Upper lobe of left lung (tissue), 6 donors: ENCODE results near the gene PELI2. TPM values are rescaled to one million over a fixed set of nuclear protein-coding genes. Genes with fewer than 3 reads are reported as not detected.

ENCODE experiments used
- ATAC-seq, 2 donors: fragments of 200-7000 bp; cut with Tn5 transposase; one replicate each; pipeline ENCODE4 v1.9.1; 2022; ENCODE audit warnings: mild to moderate bottlenecking in 2 of 2, moderate library complexity in 2 of 2; ENCODE audit not compliant: low FRiP score in 2 of 2
- DNase-seq, 2 donors: peaks; one replicate each; pipeline ENCODE4 v3.0.0-alpha.2; 2019 to 2020
- H3K27ac ChIP-seq, 4 donors: fragments of 200-600 bp; sonication (generic); one replicate each; pipeline ENCODE4 v1.5.1; 2016 to 2019
- H3K27me3 ChIP-seq, 4 donors: fragments of 200-600 bp; sonication (generic); one replicate each; pipeline ENCODE4 v1.5.1; 2017 to 2019
- H3K36me3 ChIP-seq, 4 donors: fragments of 200-600 bp; sonication (generic); one replicate each; pipeline ENCODE4 v1.5.1; 2016 to 2019
- H3K4me1 ChIP-seq, 4 donors: fragments of 200-600 bp; sonication (generic); one replicate each; pipeline ENCODE4 v1.5.1; 2018 to 2019
- H3K4me3 ChIP-seq, 4 donors: fragments of 200-600 bp; sonication (generic); one replicate each; pipeline ENCODE4 v1.5.1; 2017 to 2019; ENCODE audit warnings: mild to moderate bottlenecking in 2 of 4, moderate library complexity in 1 of 4
- H3K9me3 ChIP-seq, 4 donors: fragments of 200-600 bp; sonication (generic); one replicate each; pipeline ENCODE4 v1.5.1; 2018 to 2019
- CTCF ChIP-seq, 6 experiments: fragments of 450-650 bp in 4 of 6; fragments of 200-600 bp in 2 of 6; sonication (generic) in 2 of 6; IDR thresholded peaks; one replicate each; pipeline ENCODE4 v1.5.1; 2016 to 2019; ENCODE audit warnings: antibody characterized with exemption in 6 of 6
- EP300 ChIP-seq, 4 donors: sonication (generic); formaldehyde crosslinking; IDR thresholded peaks; one replicate each; pipeline ENCODE4 v1.5.1; 2017; ENCODE audit warnings: antibody characterized with exemption in 4 of 4, control low read depth in 2 of 4
- POLR2A ChIP-seq, 4 donors: fragments of 450-650 bp; IDR thresholded peaks; one replicate each; pipeline ENCODE4 v1.5.1; 2016 to 2017; ENCODE audit warnings: antibody characterized with exemption in 4 of 4, mild to moderate bottlenecking in 2 of 4
- POLR2AphosphoS5 ChIP-seq, 2 donors: sonication (generic); formaldehyde crosslinking; IDR thresholded peaks; one replicate each; pipeline ENCODE4 v1.5.1; 2017; ENCODE audit warnings: antibody characterized with exemption in 2 of 2
- WGBS, 2 donors: methylation state at CpG; one replicate each; pipeline ENCODE4 v1.1.5; 2017 to 2018; 5-methylcytosine and 5-hydroxymethylcytosine counted together
- total RNA-seq, 6 donors: library from RNA; depleted of rRNA in 4 of 6; stranded (reverse); fragments of >200 nt in 4 of 6; gene quantifications; one replicate each; pipeline versions ENCODE4 v1.1.0 to v1.2.1, GENCODE V29; 2016 to 2021
- donor health status: DM: no; HTN: no; CAD: no; lungs with moderate emphysema.
- donor health status: DM: no; HTN: yes; CAD: no; lungs with severe emphysema.

The PELI2 gene
- total RNA-seq, 6 donors from 2014 or later: 9.0 to 21.6 (median 17.9) TPM

GRCh38 chr14:56172074-56172473 lies 53.9 kb downstream of the PELI2 start:
- Histone ChIP-seq H3K4me3 (no peak overlapping the region), H3K9me3 (no peaks in the 10 kb centered on the region), H3K4me1 (peaks cover 4 to 20% (median 8%) of the 10 kb centered on the region in 4 donors), H3K36me3 (no peaks in the 10 kb centered on the region), H3K27me3 (no peaks in the 10 kb centered on the region), H3K27ac (no peak overlapping the region)
- no peak for TF ChIP-seq POLR2AphosphoS5 (IDR thresholded peaks at IDR 0.05)
- TF ChIP-seq POLR2A (IDR thresholded peaks at IDR 0.05): no peak
- no peak for TF ChIP-seq EP300 (IDR thresholded peaks at IDR 0.05)
- ATAC-seq: no peak
- peak in 1 of 2 donors; percentile 14 for DNase-seq
- WGBS, 2 donors: 80 to 93% methylated on average over 2 to 3 of the region's 3 CpGs

GRCh38 chr14:56172571-56172971 lies 54.4 kb downstream of the PELI2 start:
- no peak overlapping the region for H3K27ac ChIP-seq

GRCh38 chr14:56173365-56173922 lies 55.2 kb downstream of the PELI2 start:
- no peaks in the 10 kb centered on the region for H3K9me3 ChIP-seq
- DNase-seq (no peak), ATAC-seq (no peak)
- no peaks in the 10 kb centered on the region for H3K27me3 ChIP-seq
- 90 to 91% methylated on average over 6 of the region's 6 CpGs for WGBS, 2 donors
- H3K4me1 ChIP-seq: peaks cover 4 to 20% (median 8%) of the 10 kb centered on the region in 4 donors
- H3K36me3 ChIP-seq: no peaks in the 10 kb centered on the region
- H3K27ac ChIP-seq: no peak overlapping the region
- TF ChIP-seq EP300 (IDR thresholded peaks at IDR 0.05) (no peak), CTCF (IDR thresholded peaks at IDR 0.05) (no peak), POLR2AphosphoS5 (IDR thresholded peaks at IDR 0.05) (no peak), POLR2A (IDR thresholded peaks at IDR 0.05) (no peak)
- H3K4me3 ChIP-seq: no peak overlapping the region

More at GRCh38 chr14:56172571-56172971, 54.4 kb downstream of the PELI2 start:
- DNase-seq: no peak
- peak in 1 of 2 donors; percentile 81 for ATAC-seq
- WGBS, 2 donors: 45 to 46% methylated on average over 3 of the region's 3 CpGs
- no peaks in the 10 kb centered on the region for H3K36me3 ChIP-seq
- H3K9me3 ChIP-seq: no peaks in the 10 kb centered on the region
- TF ChIP-seq POLR2AphosphoS5 (IDR thresholded peaks at IDR 0.05): no peak
- TF ChIP-seq CTCF (IDR thresholded peaks at IDR 0.05): no peak
- no peak for TF ChIP-seq POLR2A (IDR thresholded peaks at IDR 0.05)
- TF ChIP-seq EP300 (IDR thresholded peaks at IDR 0.05): no peak
- no peak overlapping the region for H3K4me3 ChIP-seq
- no peaks in the 10 kb centered on the region for H3K27me3 ChIP-seq
- peaks cover 4 to 20% (median 8%) of the 10 kb centered on the region in 4 donors for H3K4me1 ChIP-seq

- no peak for DNase-seq
- H3K36me3 ChIP-seq: peaks cover 0 to 2% (median 0%) of the 10 kb centered on the region in 4 donors
- WGBS, 2 donors: 75 to 77% methylated on average over 2 of the region's 2 CpGs
- H3K4me1 ChIP-seq: peaks cover 4 to 20% (median 8%) of the 10 kb centered on the region in 4 donors
- no peaks in the 10 kb centered on the region for H3K27me3 ChIP-seq
- no peaks in the 10 kb centered on the region for H3K9me3 ChIP-seq
- H3K27ac ChIP-seq: no peak overlapping the region
- ATAC-seq: no peak
- H3K4me3 ChIP-seq: no peak overlapping the region
- TF ChIP-seq POLR2A (IDR thresholded peaks at IDR 0.05) (no peak), EP300 (IDR thresholded peaks at IDR 0.05) (no peak), POLR2AphosphoS5 (IDR thresholded peaks at IDR 0.05) (no peak), CTCF (IDR thresholded peaks at IDR 0.05) (no peak)
Measured at GRCh38 chr14:56175773-56176172, 57.6 kb downstream of the PELI2 start.

GRCh38 chr14:56176530-56176929 lies 58.3 kb downstream of the PELI2 start:
- Histone ChIP-seq H3K9me3 (no peaks in the 10 kb centered on the region), H3K27me3 (no peaks in the 10 kb centered on the region), H3K27ac (no peak overlapping the region), H3K4me1 (peaks cover 6 to 17% (median 12%) of the 10 kb centered on the region in 4 donors), H3K4me3 (no peak overlapping the region), H3K36me3 (peaks cover 0 to 2% (median 0%) of the 10 kb centered on the region in 4 donors)
- TF ChIP-seq POLR2A (IDR thresholded peaks at IDR 0.05) (no peak), CTCF (IDR thresholded peaks at IDR 0.05) (no peak), POLR2AphosphoS5 (IDR thresholded peaks at IDR 0.05) (no peak), EP300 (IDR thresholded peaks at IDR 0.05) (no peak)
- WGBS, 2 donors: 93 to 100% methylated on average over 2 to 3 of the region's 3 CpGs
- no peak for ATAC-seq
- DNase-seq: no peak
